Fibroblast of skin of left biceps (primary cell): ENCODE measurements around the gene OXSR1.
"Not testable (repeated sequence)": the region's sequence is repeated elsewhere in the genome, so short reads cannot be mapped to it uniquely, and the experiment has no call there.

Experiments used
- DNase-seq, 2 experiments: peaks; one replicate each; pipeline ENCODE4 v3.0.0-alpha.2; 2013; ENCODE audit warnings: low read depth in 2 of 2

Gene OXSR1

DNA sequence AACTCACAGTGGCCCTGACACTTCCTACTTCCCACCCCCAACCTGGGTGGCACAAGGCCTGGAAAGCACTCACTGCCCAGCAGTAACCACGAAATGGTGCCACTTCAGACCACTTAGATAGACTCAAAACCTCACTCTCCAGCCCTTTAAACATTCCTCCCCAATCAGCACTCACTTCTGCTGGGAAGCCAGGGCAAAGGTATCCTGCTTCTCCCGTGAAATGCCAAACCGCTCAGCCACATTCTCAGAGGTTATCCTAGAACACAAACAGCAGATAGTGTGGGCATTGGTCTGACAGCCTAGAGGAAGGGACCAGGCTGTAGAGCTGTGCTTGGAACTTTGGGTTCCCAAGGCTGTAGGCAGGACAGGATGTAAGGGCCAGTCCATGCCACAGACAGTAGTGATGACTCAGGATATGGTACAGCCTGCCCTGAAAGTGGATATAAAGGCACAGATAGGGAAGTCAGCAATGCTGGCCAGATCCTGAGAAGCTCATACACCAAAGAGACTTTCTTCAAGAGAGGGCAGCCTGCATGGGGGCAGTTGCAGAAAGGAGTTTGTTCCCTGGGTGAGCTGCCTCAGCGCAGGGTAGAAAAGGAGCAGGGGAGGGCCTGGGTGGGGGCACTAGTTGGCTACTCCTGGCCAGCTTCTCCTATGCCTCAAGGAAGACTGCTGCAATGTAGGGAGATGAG lies 37.6 kb upstream of the OXSR1 start:
- DNase-seq, result no peak

DNA sequence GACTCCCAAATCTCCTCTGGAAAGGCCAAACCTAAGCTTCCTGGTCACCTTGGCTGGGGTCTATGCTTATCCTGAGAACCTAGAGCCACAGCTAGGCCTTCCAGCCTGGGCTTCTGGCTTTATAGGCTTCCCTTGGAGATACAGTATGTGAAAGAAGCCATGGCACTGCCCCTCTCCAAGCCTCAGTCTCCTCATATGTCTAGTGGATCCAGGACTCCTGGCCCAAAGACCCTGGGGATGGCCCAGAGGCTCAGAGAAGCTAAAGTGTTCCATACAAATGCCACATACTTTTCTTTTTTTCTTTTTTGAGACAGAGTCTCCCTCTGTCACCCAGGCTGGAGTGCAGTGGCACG lies 37.1 kb upstream of the OXSR1 start:
- DNase-seq, result no peak

DNA sequence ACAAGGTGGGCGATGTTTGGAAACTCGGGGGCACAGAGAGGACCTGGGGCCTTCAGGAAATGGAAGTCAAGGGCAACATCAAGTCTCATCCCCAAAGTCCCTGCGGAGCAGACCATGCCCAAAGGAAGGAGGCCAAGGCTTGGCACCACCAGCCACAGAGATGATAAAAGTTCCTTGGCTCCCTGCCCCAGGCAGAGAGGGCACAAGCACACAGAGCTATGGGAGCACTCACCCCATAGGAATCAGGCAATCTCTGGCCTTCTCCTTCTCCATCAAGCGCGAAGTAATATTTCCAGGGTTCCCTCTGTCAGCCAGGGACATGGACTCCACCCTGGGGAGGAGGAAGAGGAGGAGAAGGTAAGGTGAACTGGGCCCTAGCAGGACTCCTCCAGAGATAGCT lies 36.3 kb upstream of the OXSR1 start:
- DNase-seq, result no peak

DNA sequence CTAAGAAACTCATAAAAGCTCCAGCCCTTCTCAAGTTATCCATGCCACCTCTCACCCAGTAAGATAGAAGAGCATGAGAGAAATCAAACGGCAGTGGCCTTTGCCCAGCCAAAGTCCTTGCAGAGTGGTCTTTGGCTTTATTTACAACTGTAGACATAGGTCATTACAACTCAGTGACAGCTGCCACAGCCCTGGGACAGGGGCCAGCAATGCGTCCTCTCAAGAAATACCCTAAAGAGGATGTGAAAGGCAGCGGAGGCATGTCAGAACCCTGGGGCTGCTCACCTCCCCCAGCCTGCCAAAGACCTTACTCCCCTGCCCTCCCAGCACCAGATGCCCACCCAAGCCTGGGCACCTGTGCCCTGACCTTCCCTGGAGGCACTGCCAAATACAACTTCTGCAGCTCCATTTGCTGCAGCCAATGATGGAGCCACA lies 34.7 kb upstream of the OXSR1 start:
- no peak for DNase-seq

DNA sequence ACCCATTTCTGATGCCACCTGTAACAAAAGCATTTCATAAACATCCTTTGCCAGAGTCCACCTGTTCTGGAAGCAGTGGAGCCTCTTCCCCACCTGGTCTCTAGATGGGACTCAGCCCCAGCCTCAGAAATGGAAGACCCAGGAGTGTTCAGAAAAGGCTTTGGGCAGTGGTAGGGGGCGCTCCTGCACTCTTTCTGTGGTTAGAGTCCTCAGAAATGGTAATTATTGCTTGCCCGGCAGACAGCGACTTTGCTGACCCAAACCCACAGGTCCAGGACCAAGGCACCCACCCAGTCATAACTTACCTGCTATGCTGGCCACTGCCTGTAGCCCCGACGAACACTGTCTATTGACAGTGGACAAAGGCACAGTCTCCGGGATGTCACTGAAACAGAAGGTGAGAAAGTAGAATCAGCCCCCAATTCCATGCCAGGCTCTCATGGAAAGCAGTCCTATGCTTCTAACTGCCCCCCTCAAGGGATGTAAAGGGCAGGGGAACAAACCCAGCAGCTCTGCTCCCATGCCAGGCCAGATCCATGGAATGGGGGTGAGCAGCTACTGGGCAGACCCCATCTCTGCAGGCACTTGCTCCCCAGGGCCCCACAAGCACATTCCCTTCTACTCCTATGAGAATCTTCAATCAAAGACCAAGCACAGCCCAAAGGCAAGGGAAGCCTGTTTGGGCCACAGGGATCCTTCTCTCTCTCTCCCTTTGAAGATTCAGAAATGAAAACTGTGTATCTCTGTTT lies 33.5 kb upstream of the OXSR1 start:
- no peak for DNase-seq

DNA sequence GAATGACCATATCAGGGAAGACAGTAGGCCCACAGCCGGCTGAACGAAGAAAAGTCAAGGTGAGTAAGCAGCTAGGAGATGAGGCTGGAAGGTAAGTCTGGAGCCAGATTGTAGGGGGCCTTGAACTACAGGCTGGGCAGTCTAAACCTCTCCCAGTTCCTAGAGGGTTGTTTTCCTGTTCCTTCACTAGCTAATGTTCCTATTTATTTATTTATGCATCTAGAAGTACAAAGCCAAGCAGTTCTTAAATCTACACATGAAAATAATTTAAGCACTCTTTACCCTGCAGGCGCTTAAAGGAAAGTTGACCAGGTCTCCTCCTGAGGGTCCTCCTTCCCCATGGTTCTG lies 32.2 kb upstream of the OXSR1 start:
- no peak for DNase-seq

DNA sequence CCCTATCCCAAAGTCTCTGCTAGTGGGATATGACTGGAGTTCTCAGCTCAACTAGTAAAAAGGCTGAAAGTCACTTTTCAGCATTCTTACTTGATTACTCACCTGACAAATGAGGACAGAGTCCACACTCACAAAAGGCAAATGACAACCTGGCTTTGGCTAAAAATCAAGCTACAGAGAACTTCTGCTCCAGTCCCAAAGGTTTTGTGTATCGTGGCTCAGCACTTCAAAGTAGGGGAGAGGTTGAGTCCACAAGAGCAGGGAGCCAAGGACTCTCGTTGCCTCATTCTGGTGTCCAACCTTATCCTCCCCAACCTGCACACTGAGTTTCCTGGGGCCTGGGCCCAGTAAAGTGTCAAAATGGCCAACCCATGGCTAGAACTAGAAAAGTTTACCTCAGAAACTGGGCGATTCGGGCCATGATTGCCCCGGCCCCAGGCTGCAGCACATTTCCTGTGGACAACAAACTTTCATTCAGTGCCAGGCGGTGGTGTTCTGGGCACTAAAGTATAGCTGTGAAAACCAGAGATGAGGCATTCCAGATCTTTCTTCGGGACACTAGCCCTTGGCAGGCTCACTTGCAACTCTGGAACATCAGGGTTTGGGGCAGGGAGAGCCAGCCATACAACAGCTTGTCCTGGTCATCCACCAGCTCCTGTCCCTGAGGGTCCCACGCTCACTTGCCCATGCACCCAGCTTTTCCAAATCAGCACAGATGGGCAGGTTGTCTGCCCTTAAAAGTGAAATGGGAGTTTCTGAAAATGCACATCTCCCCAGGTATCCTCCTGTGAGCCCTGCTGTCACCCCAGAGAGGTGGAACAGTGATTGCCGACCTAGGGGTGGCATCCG lies 31.6 kb upstream of the OXSR1 start:
- no peak for DNase-seq

DNA sequence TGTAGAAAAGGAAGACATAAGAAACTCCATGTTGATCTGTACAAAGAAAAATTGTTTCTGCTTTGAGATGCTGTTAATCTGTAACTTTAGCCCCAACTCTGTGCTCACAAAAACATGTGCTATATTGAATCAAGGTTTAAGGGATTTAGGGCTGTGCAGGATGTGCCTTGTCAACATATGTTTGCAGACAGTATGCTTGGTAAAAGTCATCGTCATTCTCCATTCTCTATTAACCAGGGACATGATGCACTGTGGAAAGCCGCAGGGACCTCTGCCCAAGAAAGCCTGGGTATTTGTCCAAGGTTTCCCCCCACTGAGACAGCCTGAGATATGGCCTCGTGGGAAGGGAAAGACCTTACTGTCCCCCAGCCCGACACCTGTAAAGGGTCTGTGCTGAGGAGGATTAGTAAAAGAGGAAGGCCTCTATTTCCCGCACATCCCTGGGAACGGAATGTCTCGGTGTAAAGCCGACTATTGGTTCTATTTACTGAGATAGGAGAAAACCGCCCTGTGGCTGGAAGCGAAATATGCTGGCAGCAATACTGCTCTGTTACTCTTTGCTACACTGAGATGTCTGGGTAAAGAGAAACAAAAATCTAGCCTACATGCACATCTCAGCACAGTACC lies 30.7 kb upstream of the OXSR1 start:
- not testable (repeated sequence) for DNase-seq

DNA sequence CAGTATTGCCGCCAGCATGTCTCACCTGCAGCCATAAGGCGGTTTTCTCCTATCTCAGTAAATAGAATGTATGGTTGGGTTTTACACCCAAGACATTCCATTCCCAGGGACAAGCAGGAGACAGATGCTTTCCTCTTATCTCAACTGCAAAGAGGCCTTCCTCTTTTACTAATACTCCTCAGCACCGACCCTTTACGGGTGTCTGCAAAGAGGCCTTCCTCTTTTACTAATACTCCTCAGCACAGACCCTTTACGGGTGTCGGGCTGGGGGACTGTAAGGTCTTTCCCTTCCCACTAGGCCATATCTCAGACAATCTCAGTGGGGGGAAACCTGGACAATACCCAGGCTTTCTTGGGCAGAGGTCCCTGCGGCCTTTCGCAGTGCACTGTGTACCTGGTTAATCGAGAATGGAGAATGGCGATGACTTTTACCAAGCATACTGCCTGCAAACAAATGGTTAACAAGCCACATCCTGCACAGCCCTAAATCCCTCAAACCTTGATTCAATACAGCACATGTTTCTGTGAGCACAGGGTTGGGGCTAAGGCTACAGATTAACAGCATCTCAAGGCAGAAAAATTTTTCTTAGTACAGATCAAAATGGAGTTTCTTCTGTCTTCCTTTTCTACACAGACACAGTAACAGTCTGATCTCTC lies 29.6 kb upstream of the OXSR1 start:
- not testable (repeated sequence) for DNase-seq

DNA sequence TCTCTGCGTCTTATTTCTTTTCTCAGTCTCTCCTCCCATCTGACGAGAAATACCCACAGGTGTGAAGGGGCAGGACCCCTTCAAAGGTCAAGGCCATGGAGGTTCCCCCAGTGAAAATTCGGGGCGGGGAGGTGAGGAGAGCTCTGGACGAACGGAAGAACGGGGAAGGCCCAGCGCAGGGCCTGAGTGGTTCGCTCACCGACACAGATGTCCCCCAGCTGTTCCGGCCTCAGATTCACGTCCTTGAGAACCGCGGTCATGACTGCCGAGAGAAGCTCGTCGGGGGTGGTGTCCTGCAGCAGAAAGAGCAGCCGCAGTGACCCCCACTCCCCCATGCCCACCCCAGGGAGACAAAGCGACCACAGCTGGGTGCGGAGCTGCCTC lies 29.0 kb upstream of the OXSR1 start:
- no peak for DNase-seq

DNA sequence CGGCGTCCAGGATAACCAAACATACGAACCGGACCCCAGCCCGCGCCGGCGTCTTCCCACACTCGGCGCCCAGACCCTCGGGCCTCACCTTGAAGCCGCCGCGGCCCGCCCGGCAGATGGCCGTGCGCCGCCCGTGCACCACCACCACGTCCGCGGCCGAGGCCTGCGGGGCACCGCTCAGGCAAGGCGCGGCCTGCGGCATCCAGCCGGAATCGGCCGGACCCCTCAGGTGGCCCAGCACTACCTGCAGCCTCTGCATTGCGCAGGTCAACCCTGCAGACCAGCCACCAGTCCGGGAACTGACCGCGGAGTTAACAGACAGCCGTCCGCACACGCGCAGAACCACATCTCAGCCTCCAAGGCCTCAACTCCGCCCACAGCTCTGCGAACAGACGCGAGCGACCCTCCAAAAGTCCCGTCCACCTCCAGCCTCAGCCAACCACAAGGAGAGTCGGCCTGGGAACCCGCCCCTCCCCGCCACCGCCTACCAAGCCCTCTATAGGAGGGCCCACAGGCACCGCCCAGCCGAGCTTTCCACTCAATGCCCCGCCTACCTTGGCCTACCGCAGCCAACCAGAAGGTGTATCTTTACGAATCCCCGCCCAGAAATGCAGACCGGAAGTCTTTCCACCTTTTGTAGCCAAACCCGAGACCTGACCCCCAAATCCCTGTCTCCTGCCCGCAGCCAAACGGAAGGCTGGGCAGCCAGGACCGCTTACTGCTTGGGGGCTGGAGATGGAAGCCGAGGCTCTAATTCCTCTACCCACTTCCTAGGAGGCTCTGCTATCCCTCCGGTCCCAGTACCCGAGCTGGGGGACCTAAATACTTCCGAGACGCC lies 28.3 kb upstream of the OXSR1 start, which contains the start of gene ACAA1:
Gene ACAA1 (minus strand): TSS at position 351 of the 838 bp plus-strand sequence. CDS start 92 bp downstream, at position 259.
- peak; percentile 94 to 95 for DNase-seq

DNA sequence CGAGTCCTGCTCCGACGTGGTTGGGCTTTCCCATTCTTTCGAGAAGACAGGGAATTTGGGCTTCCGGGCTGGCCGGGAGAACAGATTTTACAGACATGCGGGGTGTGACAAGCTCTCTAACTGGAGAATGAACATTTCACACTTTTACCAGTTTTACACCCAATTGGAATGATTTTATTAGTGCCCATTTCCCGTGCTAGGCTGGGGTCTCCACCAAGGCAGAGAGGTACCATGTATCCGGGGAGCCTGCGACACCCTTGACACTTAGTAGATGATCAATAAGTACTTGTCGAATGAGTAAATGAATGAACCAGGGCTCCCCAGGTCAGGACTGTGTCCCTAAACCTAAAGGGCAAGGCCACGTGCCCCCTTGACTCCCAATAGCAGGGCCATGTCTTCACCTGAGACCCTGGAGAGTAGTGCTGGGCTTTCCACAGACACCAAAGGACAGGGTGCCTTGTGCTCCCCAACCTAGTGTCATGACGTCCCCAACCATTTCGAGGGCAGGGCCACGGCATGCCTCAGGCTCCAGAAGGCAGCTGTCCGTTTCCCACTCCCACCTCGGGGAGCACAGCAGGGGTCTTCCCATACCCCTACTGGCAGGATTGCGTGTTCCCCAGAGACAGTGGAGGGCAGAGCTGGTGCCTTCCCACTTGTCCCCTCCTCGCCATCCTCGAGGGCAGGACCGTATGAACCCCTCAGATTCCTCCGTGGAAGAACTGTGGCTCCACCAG lies 27.6 kb upstream of the OXSR1 start:
- DNase-seq, result peak in 1 of 2 experiments; percentile 58

DNA sequence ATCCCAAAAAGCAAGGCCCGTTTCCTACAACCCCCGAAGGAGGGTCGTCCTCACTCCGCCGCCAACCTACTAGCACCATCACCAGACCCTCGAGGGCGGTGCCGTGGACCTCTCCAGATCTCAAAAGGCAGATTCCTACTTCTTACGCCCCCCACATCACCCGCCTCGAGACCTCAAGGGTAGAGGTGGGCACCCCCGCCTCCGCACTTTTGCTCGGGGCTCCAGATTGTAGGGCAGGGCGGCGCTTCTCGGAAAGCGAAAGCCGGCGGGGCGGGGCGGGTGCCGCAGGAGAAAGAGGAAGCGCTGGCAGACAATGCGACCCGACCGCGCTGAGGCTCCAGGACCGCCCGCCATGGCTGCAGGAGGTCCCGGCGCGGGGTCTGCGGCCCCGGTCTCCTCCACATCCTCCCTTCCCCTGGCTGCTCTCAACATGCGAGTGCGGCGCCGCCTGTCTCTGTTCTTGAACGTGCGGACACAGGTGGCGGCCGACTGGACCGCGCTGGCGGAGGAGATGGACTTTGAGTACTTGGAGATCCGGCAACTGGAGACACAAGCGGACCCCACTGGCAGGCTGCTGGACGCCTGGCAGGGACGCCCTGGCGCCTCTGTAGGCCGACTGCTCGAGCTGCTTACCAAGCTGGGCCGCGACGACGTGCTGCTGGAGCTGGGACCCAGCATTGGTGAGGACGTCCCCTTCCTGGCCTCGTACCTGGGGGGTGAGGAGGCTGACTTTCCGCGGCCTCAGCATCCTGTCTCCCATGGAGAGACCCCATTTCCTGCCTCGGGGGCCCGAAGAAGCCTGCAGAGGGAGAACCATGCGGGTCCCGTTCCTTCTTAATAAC lies 26.8 kb upstream of the OXSR1 start, which contains the start of gene MYD88:
Gene MYD88 (plus strand): TSS at position 313 of the 842 bp plus-strand sequence. CDS start 40 bp downstream, at position 353.
- DNase-seq, result peak in 1 of 2 experiments; percentile 17

DNA sequence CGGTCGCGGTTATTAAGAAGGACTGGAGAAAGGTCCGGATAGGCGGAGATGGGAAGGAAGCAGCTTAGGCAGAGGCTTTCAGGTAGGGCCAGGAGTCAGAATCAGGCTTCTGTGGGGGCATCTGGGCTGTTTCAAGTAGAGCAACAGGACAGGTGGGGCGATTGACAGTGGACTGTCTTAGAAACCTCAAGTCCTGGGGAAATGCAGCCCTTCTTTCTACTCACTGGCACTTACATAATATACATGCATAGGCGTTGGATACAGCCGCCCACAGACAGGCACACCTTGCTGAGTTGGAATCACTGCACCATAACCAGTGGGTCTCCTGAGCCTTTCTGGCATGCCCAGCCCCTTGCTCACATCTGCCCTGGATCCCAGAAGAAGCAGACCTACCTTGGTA lies 26.1 kb upstream of the OXSR1 start:
- DNase-seq, result no peak

DNA sequence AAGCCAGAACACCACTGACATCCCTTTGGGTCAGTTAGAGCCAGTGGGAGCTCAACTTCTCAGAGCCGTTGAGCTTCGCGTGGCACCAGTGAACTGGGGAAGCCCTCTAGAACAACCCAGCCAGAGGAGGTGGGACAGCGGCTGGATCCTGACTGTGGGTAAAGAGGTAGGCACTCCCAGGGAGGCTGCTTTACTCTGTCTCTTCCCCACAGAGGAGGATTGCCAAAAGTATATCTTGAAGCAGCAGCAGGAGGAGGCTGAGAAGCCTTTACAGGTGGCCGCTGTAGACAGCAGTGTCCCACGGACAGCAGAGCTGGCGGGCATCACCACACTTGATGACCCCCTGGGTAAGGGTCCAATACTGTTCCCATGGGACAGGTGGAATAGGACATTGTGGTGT lies 25.7 kb upstream of the OXSR1 start:
- no peak for DNase-seq

DNA sequence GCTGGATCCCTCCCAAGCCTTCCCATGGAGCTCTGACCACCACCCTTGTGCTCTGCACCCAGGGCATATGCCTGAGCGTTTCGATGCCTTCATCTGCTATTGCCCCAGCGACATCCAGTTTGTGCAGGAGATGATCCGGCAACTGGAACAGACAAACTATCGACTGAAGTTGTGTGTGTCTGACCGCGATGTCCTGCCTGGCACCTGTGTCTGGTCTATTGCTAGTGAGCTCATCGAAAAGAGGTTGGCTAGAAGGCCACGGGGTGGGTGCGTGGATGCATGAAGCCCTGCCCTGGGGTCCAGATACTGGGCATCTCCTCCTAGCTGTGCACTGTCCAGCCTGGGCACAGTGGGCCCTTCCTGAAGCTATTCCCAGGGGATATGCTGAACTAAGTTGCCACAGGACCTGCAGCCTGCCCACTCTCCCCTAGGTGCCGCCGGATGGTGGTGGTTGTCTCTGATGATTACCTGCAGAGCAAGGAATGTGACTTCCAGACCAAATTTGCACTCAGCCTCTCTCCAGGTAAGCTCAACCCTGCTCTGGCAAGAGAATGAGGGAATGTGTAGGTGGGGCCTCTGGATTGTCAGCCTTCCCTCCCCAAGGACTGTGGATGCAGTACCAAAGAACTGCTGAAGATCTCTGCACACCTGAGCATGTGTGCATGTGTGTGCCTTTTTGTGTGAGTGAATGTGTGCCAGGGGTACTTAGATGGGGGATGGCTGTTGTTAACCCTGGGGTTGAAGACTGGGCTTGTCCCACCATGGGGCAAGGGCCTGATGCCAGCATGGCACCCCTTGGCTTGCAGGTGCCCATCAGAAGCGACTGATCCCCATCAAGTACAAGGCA lies 24.8 kb upstream of the OXSR1 start:
- DNase-seq, result no peak

DNA sequence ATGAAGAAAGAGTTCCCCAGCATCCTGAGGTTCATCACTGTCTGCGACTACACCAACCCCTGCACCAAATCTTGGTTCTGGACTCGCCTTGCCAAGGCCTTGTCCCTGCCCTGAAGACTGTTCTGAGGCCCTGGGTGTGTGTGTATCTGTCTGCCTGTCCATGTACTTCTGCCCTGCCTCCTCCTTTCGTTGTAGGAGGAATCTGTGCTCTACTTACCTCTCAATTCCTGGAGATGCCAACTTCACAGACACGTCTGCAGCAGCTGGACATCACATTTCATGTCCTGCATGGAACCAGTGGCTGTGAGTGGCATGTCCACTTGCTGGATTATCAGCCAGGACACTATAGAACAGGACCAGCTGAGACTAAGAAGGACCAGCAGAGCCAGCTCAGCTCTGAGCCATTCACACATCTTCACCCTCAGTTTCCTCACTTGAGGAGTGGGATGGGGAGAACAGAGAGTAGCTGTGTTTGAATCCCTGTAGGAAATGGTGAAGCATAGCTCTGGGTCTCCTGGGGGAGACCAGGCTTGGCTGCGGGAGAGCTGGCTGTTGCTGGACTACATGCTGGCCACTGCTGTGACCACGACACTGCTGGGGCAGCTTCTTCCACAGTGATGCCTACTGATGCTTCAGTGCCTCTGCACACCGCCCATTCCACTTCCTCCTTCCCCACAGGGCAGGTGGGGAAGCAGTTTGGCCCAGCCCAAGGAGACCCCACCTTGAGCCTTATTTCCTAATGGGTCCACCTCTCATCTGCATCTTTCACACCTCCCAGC lies 24.0 kb upstream of the OXSR1 start:
- DNase-seq, result no peak
